GM23248 (cell line): ENCODE results near the gene TSC22D1.

Source experiments
- EZH2 ChIP-seq: fragments of 200-600 bp; sonication (generic); IDR thresholded peaks from 2 replicates; pipeline ENCODE4 v1.6.1; 2018; ENCODE audit warnings: antibody characterized with exemption, mild to moderate bottlenecking; ENCODE audit not compliant: insufficient read depth, poor library complexity, severe bottlenecking
- EZH2phosphoT487 ChIP-seq: fragments of 200-600 bp; sonication (generic); IDR thresholded peaks from 2 replicates; pipeline ENCODE4 v1.6.1; 2018; ENCODE audit warnings: antibody characterized with exemption, moderate library complexity, mild to moderate bottlenecking, low read depth; ENCODE audit not compliant: insufficient read depth

DNA sequence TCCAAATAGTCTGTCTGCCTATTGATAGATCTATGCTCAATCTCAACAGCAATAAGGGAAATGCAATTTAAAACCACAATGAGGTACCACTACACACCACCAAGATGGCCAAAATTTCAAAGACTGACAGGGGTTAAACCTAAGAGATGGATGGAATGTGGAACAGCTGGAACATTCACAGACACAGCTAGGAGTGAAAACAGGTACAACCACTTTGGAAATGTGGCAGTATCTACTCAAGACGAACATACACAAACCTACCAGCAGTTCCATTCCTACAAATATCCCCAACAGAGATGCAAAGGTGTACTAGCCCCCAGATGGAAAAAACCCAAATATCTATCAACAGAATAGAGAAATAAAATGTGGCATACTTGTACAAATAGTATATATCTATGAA lies 86.4 kb downstream of the TSC22D1 start:
- TF ChIP-seq EZH2phosphoT487 (no peak), EZH2 (no peak)
